Measurements from ENCODE around the gene CTNNA3.

The CTNNA3 gene

DNA sequence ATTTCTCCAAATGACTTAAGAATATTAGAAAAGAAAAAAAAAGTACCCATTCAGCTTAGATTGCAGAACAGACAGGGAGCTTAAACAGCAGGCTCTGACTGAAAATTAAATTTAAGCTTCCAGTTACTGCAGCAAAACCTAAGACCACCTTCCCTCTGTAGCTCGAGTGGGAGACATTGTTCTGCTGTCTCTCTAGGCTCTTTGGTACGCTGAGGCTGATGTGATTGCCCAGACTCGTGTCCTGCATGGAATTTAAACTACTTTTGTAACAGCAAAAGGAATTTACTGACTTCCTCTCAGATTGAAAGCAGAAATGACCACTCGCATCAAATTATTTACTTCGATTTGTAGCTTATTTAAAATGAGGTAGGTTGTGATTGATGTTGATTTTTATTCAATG lies 645.6 kb downstream of the CTNNA3 start:
- Histone ChIP-seq H3K27ac (ENCODE audit: low read depth, low read length) (no peak overlapping the region), H3K36me3 (ENCODE audit: low read length) (no peaks in the 10 kb centered on the region)
- TF ChIP-seq EZH2phosphoT487 (conservative IDR thresholded peaks at IDR 0.05; ENCODE audit: low read length), result no peak
- TF ChIP-seq, protein P1, sequence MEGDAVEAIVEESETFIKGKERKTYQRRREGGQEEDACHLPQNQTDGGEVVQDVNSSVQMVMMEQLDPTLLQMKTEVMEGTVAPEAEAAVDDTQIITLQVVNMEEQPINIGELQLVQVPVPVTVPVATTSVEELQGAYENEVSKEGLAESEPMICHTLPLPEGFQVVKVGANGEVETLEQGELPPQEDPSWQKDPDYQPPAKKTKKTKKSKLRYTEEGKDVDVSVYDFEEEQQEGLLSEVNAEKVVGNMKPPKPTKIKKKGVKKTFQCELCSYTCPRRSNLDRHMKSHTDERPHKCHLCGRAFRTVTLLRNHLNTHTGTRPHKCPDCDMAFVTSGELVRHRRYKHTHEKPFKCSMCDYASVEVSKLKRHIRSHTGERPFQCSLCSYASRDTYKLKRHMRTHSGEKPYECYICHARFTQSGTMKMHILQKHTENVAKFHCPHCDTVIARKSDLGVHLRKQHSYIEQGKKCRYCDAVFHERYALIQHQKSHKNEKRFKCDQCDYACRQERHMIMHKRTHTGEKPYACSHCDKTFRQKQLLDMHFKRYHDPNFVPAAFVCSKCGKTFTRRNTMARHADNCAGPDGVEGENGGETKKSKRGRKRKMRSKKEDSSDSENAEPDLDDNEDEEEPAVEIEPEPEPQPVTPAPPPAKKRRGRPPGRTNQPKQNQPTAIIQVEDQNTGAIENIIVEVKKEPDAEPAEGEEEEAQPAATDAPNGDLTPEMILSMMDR (IDR thresholded peaks at IDR 0.05; ENCODE audit: insufficient read depth, low read length, poor library complexity, severe bottlenecking), result no peak

GRCh38 chr10:67049988-67050387 lies 646.0 kb downstream of the CTNNA3 start:
- no peaks in the 10 kb centered on the region for H3K27me3 ChIP-seq (ENCODE audit: low read length)
- no peaks in the 10 kb centered on the region for H3F3A ChIP-seq (ENCODE audit: insufficient read depth)
- H4K20me1 ChIP-seq (ENCODE audit: low read depth, low read length), result no peaks in the 10 kb centered on the region
- H3K27ac ChIP-seq (ENCODE audit: low read depth, low read length), result no peak overlapping the region
- no peaks in the 10 kb centered on the region for H3K36me3 ChIP-seq (ENCODE audit: low read length)
- TF ChIP-seq EZH2phosphoT487 (conservative IDR thresholded peaks at IDR 0.05; ENCODE audit: low read length), result no peak
- TF ChIP-seq, protein P1 (IDR thresholded peaks at IDR 0.05; ENCODE audit: insufficient read depth, low read length, poor library complexity, severe bottlenecking), result no peak
- no peak overlapping the region for H3K4me3 ChIP-seq (ENCODE audit: insufficient read depth, low read length, poor library complexity, severe bottlenecking)
- no peaks in the 10 kb centered on the region for H3K79me2 ChIP-seq (ENCODE audit: insufficient read depth, low read length)
- H2AFZ ChIP-seq (ENCODE audit: low read depth, low read length, severe bottlenecking), result no peak overlapping the region
- H3K9me2 ChIP-seq (replicated peaks; ENCODE audit: insufficient read depth, low read length), result no peaks in the 10 kb centered on the region
- H3K9ac ChIP-seq (ENCODE audit: low read length), result no peak overlapping the region
- no peak overlapping the region for H3K4me2 ChIP-seq (ENCODE audit: low read depth, low read length, poor library complexity, severe bottlenecking)
- H3K9me3 ChIP-seq (ENCODE audit: insufficient read depth, low read length), result no peaks in the 10 kb centered on the region

More for the DNA sequence above, 645.6 kb downstream of the CTNNA3 start:
- no peak overlapping the region for H3K9ac ChIP-seq (ENCODE audit: low read length)
- H3F3A ChIP-seq (ENCODE audit: insufficient read depth), result no peaks in the 10 kb centered on the region
- no peaks in the 10 kb centered on the region for H4K20me1 ChIP-seq (ENCODE audit: low read depth, low read length)
- no peaks in the 10 kb centered on the region for H3K9me2 ChIP-seq (replicated peaks; ENCODE audit: insufficient read depth, low read length)
- no peak overlapping the region for H3K4me2 ChIP-seq (ENCODE audit: low read depth, low read length, poor library complexity, severe bottlenecking)
- H3K4me3 ChIP-seq (ENCODE audit: insufficient read depth, low read length, poor library complexity, severe bottlenecking), result no peak overlapping the region
- H3K79me2 ChIP-seq (ENCODE audit: insufficient read depth, low read length), result no peaks in the 10 kb centered on the region
- H3K9me3 ChIP-seq (ENCODE audit: insufficient read depth, low read length), result no peaks in the 10 kb centered on the region
- H3K27me3 ChIP-seq (ENCODE audit: low read length), result no peaks in the 10 kb centered on the region
- H2AFZ ChIP-seq (ENCODE audit: low read depth, low read length, severe bottlenecking), result no peak overlapping the region

GRCh38 chr10:67046507-67046906 lies 649.5 kb downstream of the CTNNA3 start:
- Histone ChIP-seq H4K20me1 (ENCODE audit: low read depth, low read length) (no peaks in the 10 kb centered on the region), H3K9me3 (ENCODE audit: insufficient read depth, low read length) (no peaks in the 10 kb centered on the region), H3K36me3 (ENCODE audit: low read length) (no peaks in the 10 kb centered on the region), H3K4me2 (ENCODE audit: low read depth, low read length, poor library complexity, severe bottlenecking) (no peak overlapping the region), H3F3A (ENCODE audit: insufficient read depth) (no peaks in the 10 kb centered on the region), H3K27ac (ENCODE audit: low read depth, low read length) (no peak overlapping the region), H3K9me2 (replicated peaks; ENCODE audit: insufficient read depth, low read length) (no peaks in the 10 kb centered on the region), H3K4me3 (ENCODE audit: insufficient read depth, low read length, poor library complexity, severe bottlenecking) (no peak overlapping the region), H3K79me2 (ENCODE audit: insufficient read depth, low read length) (no peaks in the 10 kb centered on the region), H3K9ac (ENCODE audit: low read length) (no peak overlapping the region), H3K27me3 (ENCODE audit: low read length) (no peaks in the 10 kb centered on the region), H2AFZ (ENCODE audit: low read depth, low read length, severe bottlenecking) (no peak overlapping the region)
- TF ChIP-seq, protein P1 (IDR thresholded peaks at IDR 0.05; ENCODE audit: insufficient read depth, low read length, poor library complexity, severe bottlenecking), result no peak
- TF ChIP-seq EZH2phosphoT487 (conservative IDR thresholded peaks at IDR 0.05; ENCODE audit: low read length), result no peak
